NOMO-1 (cell line): Measurements from ENCODE around the gene NEU2.
"Not testable (repeated sequence)": the region's sequence is repeated elsewhere in the genome, so short reads cannot be mapped to it uniquely, and the experiment has no call there.

ENCODE experiments used
- DNase-seq, 2 experiments: peaks; one replicate each; lab custom pipeline; 2025; ENCODE audit not compliant: unreplicated experiment in 2 of 2; lab: John Stamatoyannopoulos, UW

NEU2 gene

DNA sequence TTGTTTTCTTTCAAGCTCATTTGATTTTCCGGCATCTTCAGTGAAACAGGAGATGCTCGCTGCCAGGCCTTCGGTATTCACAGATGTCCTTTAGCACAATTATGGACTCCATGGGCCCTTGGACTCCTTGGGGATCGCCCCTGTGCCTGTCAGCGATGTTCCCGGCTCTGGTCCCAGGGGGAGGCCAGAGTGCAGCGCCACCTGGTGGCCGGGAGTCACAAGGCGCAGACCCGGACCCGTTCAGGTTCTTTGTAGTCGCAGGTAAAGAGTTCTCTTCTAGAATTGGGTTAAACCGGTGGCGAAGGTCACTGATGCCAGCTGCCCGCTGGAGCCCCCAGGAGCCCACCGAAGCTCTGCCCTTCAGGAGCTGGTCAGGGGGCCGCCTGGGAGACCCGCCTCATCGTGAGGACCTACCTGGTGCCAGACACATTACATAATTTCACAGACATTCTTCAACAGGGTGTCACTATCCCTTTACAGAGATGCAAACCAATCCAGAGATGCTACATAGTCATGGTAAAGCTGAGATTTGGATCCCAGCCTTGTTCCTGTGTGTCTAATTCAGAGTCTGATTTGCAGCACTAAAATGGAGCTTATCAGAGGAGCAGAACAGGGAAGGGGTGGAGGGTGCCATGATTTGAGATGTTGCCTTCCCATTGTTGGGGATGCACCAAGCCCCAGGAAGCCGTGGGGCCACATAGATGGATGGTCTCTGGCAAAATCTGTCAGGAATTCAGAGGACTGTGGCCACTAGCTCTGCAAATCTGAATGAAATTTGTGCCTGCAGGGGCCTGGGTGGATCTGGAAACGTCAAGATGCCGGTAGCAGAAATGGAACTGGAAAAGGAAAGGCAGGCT, 21.7 kb downstream of the NEU2 start:
- peak; percentile 33 to 51 for DNase-seq

DNA sequence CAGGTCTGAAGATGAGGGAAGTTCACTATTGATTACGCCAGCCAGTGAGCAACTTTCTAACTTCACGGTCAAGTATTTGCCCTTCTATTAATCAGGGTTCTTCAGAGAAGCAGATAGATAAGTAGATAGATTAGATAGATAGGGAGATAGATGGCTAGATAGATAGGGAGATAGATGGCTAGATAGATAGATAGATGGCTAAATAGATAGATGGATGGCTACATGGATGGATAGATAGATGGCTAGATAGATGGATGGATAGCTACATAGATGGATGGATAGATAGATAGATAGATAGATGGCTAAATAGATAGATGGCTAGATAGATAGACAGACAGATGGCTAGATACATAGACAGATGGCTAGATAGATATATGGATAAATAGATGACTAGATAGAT, 22.9 kb downstream of the NEU2 start:
- DNase-seq, result no peak

DNA sequence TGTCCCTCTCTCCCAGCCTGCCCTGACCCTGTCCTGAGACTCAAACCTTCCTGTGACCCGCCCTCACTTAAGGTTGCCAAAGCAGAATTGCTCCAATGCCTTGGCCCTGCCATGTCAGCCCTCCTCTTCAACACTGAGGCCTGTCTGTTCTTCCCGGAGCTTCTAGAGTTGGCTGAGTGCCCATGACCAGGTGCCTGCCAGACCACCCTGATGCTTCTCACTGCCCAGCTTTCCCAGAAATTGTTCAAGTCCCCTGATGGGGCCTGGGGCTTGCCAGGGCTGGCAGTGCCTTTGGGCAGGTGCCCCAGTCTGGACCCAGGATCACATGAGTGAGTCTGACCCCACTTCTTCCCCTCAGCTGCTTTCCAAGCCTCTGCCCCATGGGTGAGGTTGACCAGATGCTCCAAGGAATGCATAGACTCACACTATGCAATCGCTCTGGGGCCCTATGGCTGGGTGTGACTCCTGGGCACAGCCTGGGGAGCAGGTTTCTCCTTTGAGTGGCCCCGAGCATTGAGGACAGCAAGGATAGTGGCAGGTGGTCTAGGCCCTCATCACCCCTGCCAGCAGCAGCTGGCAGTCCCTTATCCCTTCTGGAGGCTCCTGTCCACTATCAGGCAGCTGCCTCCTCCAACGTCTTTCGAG, 24.6 kb downstream of the NEU2 start:
- DNase-seq, result no peak

DNA sequence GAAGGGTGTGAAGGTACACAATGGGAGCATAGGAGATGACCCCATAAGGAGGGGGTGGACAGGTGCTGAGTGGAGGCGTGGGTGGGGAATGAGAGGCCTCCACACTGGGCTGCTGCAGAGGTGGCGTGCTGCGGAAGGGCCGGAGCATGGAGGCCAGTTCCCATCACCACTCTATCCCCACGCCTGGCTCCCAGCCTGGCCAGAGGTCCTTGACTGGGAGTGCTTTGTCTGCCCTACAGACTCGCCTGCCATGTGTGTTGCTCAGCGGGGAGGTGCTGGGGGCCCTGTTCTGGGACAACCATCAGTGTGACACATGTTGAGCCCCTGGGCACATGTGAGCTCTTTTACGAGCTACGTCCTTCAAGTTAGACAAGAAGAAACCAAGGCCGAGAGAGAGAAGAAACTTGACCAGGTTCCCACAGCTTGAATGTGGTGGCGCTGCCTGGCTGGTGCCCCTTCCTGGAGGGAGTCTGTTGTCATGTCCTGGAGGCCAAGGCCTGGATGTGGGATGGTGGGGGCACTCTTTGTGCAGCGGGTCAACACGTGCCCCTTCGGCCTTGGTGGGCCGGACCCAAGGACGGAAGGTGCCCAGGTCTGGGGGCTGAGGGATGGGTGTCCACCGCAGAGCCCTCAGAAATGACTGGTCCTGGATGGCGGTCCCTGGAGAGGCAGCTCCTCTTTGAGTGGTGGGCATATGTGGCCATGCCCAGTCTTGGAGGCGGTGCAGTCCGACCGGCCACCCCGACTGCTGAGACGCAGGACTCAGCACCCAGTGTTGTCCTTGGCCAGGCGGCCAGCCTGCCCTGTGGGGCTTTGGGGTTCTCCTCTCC, 26.5 kb downstream of the NEU2 start:
- DNase-seq, result no peak

DNA sequence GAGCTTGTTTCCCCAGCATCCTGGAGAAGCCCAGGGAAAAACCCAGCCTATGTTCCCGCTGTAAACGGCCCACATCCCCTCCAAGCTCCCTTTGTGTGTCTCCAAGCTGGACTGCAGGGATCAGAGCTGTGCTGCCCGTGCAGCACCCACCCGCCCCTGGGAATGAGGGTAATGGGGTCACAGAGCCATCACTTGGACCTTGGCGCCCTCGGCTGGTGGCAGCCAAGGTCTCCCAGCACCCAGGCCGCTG, 27.0 kb downstream of the NEU2 start:
- DNase-seq, result no peak

DNA sequence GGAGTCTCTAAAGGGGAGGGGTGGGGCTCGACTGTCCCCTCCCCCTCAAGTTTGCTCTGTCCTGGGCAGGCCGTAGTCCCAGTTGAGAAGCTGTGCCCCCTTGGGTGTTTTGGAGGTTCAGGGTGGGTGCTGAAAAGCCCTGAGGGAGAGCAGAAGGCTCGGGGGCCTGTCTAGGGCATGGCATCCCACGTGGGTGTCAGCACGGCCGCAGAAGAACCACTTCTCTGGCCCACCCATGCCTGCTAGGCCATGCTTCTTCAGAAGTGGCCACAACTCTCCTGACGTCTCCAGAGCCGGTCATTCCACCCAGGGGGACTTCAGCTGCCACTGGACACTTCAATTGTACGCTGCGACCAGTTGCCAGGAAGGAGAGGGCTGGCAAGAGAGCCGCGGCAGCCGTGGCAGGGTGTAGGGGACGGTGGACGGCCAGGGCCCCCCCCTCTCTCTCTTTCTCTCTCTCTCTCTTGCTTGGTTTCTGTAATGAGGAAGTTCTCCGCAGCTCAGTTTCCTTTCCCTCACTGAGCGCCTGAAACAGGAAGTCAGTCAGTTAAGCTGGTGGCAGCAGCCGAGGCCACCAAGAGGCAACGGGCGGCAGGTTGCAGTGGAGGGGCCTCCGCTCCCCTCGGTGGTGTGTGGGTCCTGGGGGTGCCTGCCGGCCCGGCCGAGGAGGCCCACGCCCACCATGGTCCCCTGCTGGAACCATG, 27.5 kb downstream of the NEU2 start, which contains the start of gene INPP5D:
Gene INPP5D, plus strand, starts transcription at position 546 of the 704 bp plus-strand sequence. Its CDS starts 137 bp downstream, at position 683.
- DNase-seq, result peak; percentile 84 to 89

DNA sequence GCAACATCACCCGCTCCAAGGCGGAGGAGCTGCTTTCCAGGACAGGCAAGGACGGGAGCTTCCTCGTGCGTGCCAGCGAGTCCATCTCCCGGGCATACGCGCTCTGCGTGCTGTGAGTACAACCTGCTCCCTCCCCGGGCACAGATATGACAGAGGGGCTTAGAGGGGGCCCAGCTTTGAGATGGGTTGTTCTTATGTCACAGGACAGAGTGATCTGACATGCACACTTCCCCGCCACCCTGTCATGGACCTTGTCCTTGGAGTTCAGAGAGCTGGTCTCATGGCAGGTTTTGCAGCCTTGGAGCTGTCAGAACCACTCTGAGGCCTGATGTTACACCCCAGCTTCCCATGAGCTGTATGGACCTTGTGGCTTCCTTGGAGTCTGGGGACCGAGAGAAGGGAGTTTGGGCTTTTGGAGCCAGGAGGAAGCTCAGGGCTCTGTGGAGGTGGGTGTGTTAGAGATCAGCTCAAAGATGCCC, 28.1 kb downstream of the NEU2 start:
- no peak for DNase-seq

DNA sequence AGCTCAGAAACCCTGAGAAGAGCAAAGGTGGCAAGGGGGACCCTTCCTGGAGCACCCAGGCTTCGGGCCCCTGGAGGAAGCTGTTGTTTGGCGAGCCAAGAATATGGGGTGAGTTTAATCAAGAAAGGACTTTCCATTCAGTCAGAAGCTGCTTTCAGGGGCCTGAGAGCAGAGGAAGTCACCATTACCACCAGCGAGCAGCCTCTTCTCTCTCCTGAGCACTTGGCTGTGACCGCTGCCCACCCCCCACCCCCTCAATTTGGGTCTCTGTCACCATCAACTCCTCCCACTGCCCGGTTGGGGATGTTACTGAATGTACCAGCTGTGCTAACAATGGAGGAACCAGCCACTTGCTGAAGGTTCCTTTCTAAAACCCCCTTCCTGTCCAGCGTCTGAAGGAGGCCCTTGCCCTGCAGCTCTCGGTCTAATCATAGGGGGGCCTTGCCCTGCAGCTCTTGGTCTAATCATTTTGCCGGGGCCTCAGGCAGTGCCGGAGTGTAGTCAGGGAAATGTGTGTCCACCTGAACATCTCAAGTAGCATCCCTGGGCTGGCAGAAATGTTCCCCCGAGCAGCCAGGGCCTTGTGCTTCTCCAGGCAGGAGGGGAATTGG, 28.6 kb downstream of the NEU2 start:
- peak in 1 of 2 experiments; percentile 27 for DNase-seq

DNA sequence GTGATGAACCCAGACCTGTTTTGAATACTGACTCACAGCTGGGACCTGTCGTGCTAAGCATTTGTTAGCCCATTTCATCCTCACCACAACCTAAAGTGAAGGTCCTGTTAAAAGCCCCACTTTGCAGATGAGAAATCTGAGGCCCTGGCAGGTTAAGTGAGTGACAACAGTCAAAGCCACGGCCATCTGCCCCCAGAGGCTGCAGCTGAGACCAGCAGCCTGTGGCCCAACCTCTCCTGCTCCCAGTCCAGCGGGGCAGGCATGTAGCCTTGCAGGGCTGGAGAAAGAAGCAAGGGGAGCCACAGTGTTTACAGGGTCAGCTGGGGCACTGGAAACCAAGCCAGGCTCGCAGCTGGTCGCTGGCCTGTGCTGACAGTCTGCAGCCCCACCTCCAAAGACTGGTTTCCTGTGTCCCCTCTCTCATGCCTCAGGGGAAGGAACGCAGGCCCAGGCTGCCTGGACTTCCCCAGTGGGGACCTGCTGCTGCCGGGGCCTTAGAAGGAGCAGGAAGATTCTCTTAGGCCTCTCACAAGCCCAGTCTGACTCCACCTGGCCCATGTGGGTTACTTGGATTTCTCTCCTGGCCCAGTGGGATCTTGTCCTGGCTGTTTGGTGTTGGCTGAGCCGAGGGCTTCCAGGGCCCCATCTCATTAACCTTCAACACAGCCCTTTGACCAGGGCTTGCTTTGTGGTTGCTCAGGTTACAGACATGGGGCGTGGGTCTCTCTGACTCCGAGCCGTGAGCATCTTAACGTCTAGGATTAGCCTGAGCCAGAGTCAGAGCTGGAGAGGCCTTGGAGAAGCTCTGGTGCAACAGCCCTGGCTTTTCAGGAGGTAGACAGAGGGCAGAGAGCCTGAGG, 29.3 kb downstream of the NEU2 start:
- DNase-seq, result peak; percentile 21 to 30

DNA sequence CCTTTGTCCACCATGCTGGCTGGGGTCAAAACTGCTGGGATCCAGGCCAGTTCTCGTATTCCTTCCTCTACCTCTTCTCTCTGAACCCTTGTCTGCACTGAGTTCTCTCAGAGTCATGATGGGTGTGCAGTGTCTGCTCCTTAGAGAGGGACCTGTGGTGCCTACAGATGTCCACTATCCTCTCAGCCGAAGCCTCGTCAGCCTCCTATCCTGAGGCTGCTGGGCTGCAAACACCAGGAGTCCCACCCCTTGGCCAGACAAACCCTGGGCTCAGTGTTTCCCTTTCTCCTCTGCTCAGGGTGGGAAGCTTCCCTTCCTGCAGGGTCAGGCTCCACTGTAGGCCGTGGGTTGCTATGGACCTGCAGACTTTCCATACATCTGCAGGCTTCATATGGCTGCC, 30.0 kb downstream of the NEU2 start:
- no peak for DNase-seq

DNA sequence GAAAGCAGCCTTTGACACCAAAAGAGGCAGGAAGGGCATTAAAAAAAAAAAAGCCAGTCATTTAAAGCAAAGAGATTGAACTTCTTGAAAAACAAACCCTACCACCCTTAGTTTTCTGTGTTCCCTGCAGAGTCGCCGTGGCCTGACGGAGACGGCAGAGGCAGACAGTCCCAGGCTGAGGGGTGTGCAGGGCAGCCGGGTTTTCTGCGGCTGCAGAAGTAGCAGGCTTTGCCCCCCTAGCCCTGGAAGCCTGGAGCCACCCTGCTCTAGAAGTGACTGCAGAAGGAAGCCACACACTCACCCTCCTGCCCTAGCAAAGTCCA, 30.4 kb downstream of the NEU2 start:
- DNase-seq, result no peak

DNA sequence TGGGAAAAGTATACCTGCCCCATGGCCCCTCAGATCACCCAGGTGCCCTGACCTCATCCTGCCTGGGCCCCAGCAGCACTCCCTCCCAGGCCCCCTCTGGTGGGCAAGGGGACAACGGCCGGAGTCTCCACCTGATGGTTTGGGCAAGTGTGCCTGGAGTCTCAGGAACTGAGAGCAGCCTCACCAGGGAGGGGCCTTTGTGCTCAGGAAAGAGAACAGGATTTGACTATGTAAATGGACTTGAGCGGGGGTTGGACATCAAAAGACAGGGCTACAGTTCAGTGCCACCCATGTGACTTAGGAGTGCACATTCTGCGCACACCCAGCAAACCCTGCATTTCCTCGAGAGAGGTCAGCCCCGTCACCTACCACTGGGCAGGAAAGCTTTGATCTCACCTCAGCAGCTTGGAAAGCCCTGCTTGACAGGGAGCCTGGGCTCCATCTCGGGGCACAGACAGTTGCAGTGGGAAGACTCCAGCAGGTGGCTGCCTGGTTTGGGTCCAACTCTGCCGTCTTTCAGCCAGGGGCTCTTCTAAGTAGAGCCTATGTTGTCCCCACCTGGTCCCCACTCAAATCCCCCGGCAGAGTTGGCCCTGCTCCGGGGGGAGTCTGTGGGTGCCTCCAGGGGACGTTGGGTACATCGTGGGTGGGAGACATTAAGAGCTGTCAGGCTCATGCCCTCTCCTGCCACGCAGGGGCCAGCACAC, 30.9 kb downstream of the NEU2 start:
- DNase-seq, result no peak

DNA sequence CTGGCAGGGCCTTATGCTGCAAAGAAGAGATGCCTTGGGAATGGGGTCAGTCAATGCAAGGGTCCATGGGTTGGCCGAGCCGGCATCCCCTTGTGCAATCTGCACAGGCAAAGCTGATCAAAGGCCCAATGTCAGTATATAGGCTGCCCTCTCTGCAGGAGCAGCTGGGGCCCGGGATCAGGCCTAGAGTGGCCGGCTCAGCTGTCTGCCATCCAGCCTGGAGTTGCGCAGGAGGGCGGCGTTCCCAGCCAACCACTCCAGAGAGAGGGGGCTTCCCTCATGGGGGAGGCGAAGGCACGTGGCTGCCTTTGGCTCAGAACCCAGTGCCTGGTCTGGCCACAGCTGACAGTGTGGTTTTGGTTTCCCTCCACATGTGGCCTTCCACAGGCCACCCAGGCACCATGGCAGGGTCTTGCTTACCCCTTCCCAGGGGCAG, 31.5 kb downstream of the NEU2 start:
- DNase-seq, result no peak

DNA sequence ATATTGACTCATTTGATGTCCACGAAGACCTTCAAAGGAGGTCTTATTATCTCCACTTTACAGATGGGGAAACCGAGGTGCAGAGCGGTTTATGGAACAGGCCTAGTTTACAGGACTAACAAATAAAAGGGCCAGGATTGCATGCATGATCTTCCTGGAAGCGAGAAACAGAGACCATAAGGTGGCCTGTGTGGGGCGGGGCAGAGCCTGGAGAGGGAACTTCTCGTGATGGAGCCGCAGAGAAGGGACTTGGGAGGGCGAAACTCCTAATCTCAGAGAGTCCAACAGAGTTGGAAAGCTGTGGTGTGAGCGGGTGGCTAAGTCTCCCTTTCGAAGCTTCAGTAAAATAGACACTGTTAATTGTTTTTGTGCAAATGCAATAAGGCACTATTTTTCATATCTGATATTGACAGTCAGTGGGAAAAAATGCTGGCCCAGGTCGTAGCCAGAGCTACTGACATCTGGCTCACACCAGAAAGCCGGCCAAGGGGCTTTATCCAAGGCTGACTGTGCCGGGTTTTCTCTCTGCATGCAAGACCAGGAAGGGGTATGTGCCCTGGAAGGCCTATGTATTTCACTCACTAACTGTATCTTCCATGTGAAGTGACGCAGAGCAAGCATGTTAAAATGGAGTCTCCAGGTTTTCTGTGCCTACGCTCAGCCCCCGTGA, 32.2 kb downstream of the NEU2 start:
- DNase-seq, result no peak

DNA sequence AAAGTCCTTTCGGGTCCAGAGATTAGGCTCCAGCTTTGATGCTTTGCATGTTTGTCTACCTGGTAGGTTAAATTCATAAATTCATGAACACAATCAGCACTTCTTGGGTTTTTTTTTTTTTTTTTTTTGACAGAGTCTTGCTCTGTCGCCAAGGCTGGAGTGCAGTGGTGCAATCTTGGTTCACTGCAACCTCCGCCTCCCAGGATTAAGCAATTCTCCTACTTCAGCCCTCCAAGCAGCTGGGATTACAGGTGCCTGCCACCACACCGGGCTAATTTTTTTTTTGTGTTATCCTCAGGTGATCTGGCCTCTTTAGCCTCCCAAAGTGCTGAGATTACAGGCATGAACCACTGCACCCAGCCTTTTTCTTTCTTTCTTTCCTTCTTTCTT, 32.7 kb downstream of the NEU2 start:
- DNase-seq, result not testable (repeated sequence)

DNA sequence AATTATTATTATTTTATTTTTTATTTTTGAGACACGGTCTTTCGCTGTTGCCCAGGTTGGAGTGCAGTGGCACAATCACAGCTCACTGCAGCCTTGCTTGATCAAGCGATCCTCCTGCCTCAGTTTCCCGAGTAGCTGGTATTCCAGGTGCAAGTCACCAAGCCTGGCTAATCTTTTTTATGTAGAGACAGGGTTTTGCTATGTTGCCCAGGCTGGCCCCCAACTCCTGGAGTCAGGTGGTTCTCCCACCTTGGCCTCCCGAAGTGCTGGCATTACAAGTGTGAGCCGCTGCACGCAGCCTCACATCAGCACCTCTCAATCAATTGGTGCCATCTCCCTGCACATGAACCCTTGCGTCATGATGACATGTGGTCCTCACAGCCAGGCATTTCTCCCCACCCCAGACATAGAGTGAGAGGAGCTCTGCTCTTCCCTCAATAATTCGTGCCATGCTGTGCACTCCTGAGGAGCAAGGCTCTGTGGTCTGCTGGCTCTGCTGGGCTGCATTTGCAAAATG, 33.5 kb downstream of the NEU2 start:
- no peak for DNase-seq

DNA sequence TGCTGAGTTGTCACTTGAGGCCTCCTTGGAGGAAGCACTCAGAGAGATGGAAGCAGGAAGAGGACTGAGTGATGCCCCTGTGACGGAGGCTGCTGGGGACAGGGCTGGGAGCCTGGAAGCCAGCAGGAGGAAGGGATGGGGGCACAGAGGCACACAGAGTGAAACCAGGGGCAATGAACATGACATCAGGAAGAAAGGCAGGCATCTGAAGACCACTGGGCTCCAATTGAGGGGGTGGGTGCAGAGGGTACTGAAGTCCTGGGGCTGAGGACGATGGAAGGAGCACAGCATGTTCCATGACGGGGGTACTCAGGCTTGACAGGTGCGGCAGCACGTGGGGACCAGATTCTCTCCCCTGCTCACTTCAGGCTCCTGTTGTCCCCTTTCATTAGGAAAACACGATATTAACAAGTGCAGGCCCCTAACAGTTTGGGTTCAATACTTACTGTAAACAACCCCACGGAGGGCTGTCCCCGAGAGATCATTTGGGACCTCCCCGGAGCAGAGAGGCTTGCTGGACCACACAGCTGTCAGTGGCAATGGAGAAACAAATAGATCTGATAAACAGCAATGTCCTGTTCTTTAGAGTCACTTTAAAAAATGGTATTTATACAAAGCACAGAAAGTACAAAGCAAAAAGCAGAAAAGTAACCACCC, 36.4 kb downstream of the NEU2 start:
- DNase-seq, result no peak

DNA sequence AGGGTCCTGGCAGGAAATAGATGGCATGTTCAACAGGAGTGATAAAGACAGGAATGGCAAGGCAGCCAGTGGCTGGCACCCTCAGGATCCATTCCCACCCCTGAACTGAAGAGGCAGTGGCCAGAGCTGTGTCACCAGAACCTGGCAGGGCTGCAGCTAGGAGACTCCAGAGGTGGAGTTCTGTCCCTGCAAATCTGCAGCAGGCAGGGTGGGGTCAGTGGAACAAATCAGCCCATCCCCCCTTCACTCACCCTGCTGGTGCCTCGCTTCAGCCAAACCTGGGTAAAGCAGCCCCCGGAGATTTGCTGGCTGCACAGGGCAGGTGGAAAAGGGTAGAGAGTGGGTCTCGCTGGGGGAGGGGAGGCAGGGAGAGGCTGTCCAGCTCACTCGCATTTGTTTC, 40.4 kb downstream of the NEU2 start:
- no peak for DNase-seq
